Ramos (cell line): Measurements from ENCODE around the gene TPD52L2.
"Not testable (repeated sequence)": the region's sequence is repeated elsewhere in the genome, so short reads cannot be mapped to it uniquely, and the experiment has no call there.

Experiments
- in situ Hi-C: fragments of 300-500 bp; cut with MboI; formaldehyde crosslinking; loops from one replicate; pipeline ENCODE4 v1.14.3; 2022; ENCODE audit warnings: low sequenced_read_pairs; ENCODE audit not compliant: unreplicated experiment

Gene TPD52L2

DNA sequence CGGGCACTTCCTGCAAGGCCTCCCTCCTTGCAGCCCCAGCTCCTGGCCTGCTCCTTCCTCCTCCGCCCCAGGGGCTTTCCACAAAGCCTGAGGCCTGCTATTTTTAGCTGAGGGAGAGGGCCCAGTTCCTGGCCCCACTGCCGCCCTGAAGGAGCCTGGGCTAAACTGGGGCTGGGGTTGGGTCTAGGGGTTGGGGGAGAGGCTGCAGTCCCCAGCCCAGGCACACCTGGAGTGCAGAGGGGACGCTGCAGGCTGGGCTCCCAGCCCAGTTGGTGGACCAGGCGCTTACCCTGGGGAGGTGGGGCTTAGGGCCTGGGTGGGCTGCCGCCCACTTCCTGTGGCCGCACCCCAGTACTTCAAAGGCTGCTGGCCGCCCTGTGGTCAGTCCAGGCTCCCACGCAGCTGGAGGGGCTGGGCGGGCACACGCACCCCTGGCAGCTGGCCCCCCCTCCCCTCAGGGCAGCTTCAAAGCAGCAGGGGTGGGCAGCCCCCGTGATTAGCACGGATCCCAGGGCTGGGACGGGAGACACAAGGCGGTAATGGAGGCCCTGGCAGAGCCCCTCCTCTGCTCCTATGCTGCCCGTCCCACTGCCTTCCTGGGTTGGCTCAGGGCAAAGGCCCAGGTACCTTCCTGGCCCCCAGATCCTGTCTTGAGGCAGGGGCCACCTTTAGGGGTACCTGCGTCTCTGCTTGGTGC is 10.9 kb upstream of the TPD52L2 start:
- in situ Hi-C loops: loop anchor here (10.0 kb wide), 1 partner anchor 149 kb away; the partner anchor contains the start of genes ARFRP1 and ZGPAT

- in situ Hi-C loops: loop anchor here (10.0 kb wide), 1 partner anchor 150 kb away; the partner anchor contains the start of genes ARFRP1 and ZGPAT
Measured at GRCh38 chr20:63854766-63855362, 10.2 kb upstream of the TPD52L2 start.

GRCh38 chr20:63855363-63856097 is 9.5 kb upstream of the TPD52L2 start:
- in situ Hi-C loops: loop anchor here (10.0 kb wide), 1 partner anchor 151 kb away; the partner anchor contains the start of genes ARFRP1 and ZGPAT

- in situ Hi-C loops: loop anchor here (10.0 kb wide), 1 partner anchor 151 kb away; the partner anchor contains the start of genes ARFRP1 and ZGPAT
Measured at GRCh38 chr20:63856098-63856511, 9.0 kb upstream of the TPD52L2 start.

GRCh38 chr20:63857764-63858392 is 7.2 kb upstream of the TPD52L2 start:
- in situ Hi-C loops: loop anchor here (10.0 kb wide), 1 partner anchor 153 kb away; the partner anchor contains the start of genes ARFRP1 and ZGPAT

GRCh38 chr20:63858393-63859165 is 6.5 kb upstream of the TPD52L2 start:
- in situ Hi-C loops: loop anchor here (10.0 kb wide), 1 partner anchor 154 kb away; the partner anchor contains the start of genes ARFRP1 and ZGPAT

DNA sequence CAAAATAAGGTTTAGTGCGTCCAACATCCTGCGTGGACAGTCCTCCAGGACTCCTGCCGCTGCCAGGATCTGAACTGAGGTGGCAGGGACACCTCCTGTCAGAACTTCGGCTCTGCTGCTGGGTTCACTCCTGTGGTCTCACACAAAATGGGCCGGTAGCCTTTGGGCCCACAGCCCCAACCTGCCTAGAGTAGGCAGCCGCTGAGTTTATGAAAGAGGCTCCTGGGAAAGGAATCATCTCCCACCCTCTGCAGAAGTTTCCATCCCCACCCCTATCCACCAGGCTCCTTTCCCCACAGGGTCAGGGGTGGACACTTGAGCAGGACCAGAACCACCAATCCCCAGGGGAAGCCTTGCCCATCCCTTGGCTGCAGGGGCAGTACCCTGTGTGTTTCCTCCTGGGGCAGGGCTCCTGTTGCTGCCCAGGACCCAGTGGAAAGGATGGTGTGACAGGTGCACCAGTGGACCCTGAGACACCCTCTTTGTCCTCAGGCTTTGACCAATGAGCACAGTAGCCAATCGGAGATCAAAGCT is 5.8 kb upstream of the TPD52L2 start:
- in situ Hi-C loops: loop anchor here (10.0 kb wide), 1 partner anchor 154 kb away; the partner anchor contains the start of genes ARFRP1 and ZGPAT

DNA sequence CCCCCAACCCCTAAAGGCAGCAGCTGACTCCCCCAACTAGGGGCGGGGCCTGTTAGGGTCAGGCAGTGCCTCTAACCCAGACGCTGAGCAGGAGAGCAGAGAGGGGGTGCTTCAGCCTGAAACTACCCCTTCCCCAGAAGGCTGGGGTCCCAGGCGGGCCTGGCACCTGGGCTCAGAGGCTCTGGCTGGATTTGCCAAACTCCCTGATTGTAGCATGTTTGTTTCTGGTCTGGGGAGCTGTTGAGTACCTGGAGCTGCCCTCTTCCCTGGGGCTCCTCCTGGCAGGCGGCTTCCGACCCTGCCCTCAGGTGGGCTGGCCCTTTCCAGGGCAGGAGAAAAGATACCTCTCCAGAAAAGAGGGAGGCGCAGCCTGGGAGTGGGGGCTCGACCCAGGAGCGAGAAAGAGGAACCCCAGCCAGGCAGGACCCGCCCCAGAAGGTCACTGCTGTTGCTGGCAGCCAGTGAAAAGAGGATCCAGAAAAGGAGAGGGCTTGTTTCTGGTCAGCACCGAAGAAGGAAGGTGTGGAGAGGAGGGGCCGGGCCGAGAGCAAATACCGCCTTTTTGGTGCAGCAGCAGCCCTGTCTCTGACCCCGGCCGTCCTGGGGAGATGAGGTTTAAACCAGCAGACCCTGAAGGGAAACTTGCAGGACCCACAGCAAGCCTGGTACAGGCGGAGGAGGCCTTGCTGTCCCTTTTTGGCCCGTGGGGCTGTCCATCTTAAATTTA is 4.6 kb upstream of the TPD52L2 start:
- in situ Hi-C loops: no loop called here

DNA sequence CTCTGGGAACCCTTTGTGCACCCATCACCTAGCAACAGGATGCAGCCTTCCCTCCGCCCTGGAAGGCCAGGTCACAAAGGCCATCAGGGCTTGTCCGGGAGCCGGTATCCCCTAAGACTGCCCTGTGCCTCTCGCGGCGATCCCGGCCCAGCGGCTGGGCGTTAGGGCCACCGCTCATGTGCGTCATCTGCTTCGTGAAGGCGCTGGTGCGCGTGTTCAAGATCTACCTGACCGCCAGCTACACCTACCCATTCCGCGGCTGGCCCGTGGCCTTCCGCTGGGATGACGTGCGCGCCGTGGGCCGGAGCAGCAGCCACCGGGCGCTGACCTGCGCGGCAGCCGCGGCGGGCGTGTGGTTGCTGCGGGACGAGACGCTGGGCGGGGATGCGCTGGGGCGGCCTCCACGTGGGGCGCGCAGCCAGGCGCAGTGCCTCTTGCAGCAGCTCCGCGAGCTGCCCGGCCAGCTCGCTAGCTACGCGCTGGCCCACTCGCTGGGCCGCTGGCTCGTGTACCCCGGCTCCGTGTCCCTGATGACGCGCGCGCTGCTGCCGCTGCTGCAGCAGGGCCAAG is 3.6 kb upstream of the TPD52L2 start, which contains the start of gene ABHD16B:
Gene ABHD16B (plus strand): TSS at position 134 of the 570 bp plus-strand sequence. CDS start 43 bp downstream, at position 177.
- in situ Hi-C loops: no loop called here

GRCh38 chr20:63861981-63862901 is 2.8 kb upstream of the TPD52L2 start:
- in situ Hi-C loops: no loop called here

- in situ Hi-C loops: no loop called here
Measured at GRCh38 chr20:63863021-63863797, 1.9 kb upstream of the TPD52L2 start.

DNA sequence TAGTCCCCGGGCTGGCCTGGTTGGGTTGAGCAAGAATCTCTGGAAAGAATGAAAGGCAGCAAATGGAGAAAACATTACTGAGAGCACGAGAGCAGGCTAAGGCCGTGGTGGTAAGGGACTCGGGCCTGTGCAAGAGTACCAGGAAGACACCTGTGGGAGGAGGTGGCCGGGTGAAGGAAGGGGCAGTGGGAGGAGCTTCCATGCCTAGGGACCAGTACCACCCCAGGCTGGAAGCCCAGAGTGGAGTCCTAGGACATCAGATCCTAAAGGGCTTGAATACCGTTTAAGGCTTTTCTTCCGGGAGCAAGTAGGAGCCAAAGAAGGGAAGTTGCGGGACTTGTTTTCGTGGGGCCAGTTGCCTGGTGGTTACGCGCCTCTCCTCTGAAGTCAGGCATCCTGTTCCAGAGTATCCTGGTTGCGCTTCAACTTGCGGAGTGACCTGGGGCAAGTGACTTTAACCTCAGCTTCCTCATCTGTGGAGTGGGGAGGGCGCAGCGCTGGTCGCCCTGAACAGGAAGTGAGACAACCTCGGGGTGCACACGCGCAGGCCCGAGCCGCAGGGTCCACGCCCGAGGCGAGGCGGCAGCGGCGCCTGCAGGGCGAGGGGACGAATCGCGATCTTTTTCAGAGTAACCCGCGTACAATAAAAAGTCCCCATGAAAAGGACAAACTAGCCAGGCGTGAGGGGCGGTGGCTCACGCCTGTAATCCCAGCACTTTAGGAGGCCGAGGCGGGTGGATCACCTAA is 1.1 kb upstream of the TPD52L2 start:
- in situ Hi-C loops: no loop called here

DNA sequence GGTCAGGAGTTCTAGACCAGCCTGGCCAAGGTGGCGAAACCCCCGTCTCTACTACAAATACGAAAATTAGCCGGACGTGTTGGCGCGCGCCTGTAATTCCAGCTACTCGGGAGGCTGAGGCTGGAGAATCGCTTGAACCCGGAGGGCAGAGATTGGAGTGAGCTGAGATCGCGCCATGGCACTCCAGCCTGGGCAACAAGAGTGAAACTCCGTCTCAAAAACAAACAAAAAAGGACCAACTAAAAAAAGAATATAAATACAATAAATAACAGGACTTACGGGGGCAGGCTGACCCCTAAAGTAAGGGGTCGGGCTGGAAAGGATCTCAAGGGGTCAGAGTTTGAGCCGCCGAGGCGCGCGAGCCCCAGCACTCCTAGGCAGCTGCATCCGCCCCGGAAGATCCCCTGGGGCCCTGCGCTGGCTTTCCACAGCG is 509 bp upstream of the TPD52L2 start:
- in situ Hi-C loops: no loop called here

DNA sequence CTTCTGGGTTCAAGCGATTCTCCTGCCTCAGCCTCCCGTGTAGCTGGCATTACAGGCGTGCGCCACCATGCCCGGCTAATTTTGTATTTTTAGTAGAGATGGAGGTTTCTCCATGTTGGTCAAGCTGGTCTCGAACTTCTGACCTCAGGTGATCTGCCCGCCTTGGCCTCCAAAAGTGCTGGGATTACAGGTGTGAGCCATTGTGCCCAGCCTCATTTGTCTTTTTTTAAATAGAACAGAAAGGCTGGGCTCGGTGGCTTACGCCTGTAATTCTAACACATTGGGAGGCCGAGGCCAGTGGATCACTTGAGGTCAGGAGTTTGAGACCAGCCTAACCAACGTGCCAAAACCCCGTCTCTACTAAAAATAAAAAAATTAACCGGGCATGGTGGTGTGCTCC is 2.0 kb downstream of the TPD52L2 start:
- in situ Hi-C loops: not testable (repeated sequence)

- in situ Hi-C loops: no loop called here
Measured at GRCh38 chr20:63868264-63868663, 3.2 kb downstream of the TPD52L2 start.
